HepG2 (cell line): ENCODE data around the gene ARHGAP31. TPM values are rescaled to one million over a fixed set of nuclear protein-coding genes. Genes with fewer than 3 reads are reported as not detected.

Source experiments
- ATAC-seq: fragments of 200-7000 bp; cut with Tn5 transposase; 3 replicates; pipeline ENCODE4 v1.9.1; 2020; ENCODE audit warnings: mild to moderate bottlenecking, moderate library complexity
- BruUV-seq: library from RNA; stranded (reverse); fragments of 400-500 nt; replicated peaks from 2 replicates; lab custom pipeline; 2021; lab: Mats Ljungman, UMichigan
- CTCF ChIA-PET: fragments of 300-600 bp; formaldehyde crosslinking; extraction: SDS; loops from one replicate; lab custom pipeline; 2021; ENCODE audit warnings: low total read pairs, inconsistent platforms, low intra/inter-chr PET ratio; lab: Yijun Ruan, JAX
- POLR2A ChIA-PET: fragments of 350-600 bp; sonication (Branson Sonifier 250); formaldehyde crosslinking; loops from one replicate; lab custom pipeline; 2020; ENCODE audit warnings: antibody characterized with exemption, inconsistent platforms; lab: Yijun Ruan, JAX
- DNase-seq: peaks from one replicate; pipeline ENCODE4 v3.0.0-alpha.2; 2015; ENCODE audit warnings: low spot score
- FAIRE-seq: peaks from 3 replicates; lab custom pipeline; 2011; peaks lifted over from hg19 to GRCh38; lab: Jason Lieb, UNC
- H2AFZ ChIP-seq: one replicate; pipeline ENCODE4 v1.6.1; 2011; ENCODE audit warnings: low read length, inconsistent platforms
- H3K27ac ChIP-seq: fragments of 300-600 bp; 3 replicates; pipeline ENCODE4 v1.8.0; 2011; ENCODE audit warnings: mixed run types, mild to moderate bottlenecking, mixed read lengths, low read length, inconsistent platforms; ENCODE audit not compliant: insufficient read depth; ENCODE audit errors: extremely low read length
- H3K27me3 ChIP-seq, 2 experiments: fragments of 200-600 bp in 1 of 2; 2 replicates in 1 of 2; 3 replicates in 1 of 2; pipeline versions ENCODE4 v1.6.0 to v1.8.0; 2011; ENCODE audit warnings: low read length in 2 of 2, mild to moderate bottlenecking in 2 of 2, moderate library complexity in 2 of 2, inconsistent platforms in 1 of 2; ENCODE audit not compliant: insufficient read depth in 2 of 2, control insufficient read depth in 1 of 2
- H3K36me3 ChIP-seq, 2 experiments: fragments of 200-600 bp in 1 of 2; replicated peaks in 1 of 2; 2 replicates in 1 of 2; 3 replicates in 1 of 2; pipeline versions ENCODE4 v1.5.1 to v1.8.0; 2011; ENCODE audit warnings: low read length in 2 of 2, inconsistent platforms in 1 of 2; ENCODE audit not compliant: insufficient read depth in 2 of 2, control insufficient read depth in 1 of 2
- H3K4me1 ChIP-seq: 2 replicates; pipeline ENCODE4 v1.5.1; 2012; ENCODE audit warnings: low read length, inconsistent platforms; ENCODE audit not compliant: insufficient read depth
- H3K4me2 ChIP-seq: 2 replicates; pipeline ENCODE4 v1.6.0; 2011; ENCODE audit warnings: low read depth, low read length, inconsistent platforms
- H3K4me3 ChIP-seq, 3 experiments: fragments of 200-600 bp in 1 of 3; sonication (generic), shearing (Covaris generic) in 1 of 3; replicated peaks in 1 of 3; 2 replicates each; pipeline ENCODE4 v1.5.1; 2011 to 2016; ENCODE audit warnings: low read length in 3 of 3, inconsistent platforms in 2 of 3, low read depth in 2 of 3, mild to moderate bottlenecking in 2 of 3, control low read depth in 1 of 3, mixed read lengths in 1 of 3; ENCODE audit not compliant: insufficient read depth in 1 of 3
- H3K79me2 ChIP-seq: one replicate; pipeline ENCODE4 v1.6.1; 2011; ENCODE audit warnings: low read length, inconsistent platforms; ENCODE audit not compliant: insufficient read depth
- H3K9ac ChIP-seq: 2 replicates; pipeline ENCODE4 v1.6.0; 2011; ENCODE audit warnings: mild to moderate bottlenecking, low read depth, low read length, inconsistent platforms; ENCODE audit not compliant: insufficient read depth
- H3K9me3 ChIP-seq: 2 replicates; pipeline ENCODE4 v1.5.1; 2012; ENCODE audit warnings: mild to moderate bottlenecking, low read length
- H4K20me1 ChIP-seq: 2 replicates; pipeline ENCODE4 v1.6.0; 2011; ENCODE audit warnings: inconsistent platforms, mild to moderate bottlenecking, low read length, moderate library complexity; ENCODE audit not compliant: insufficient read depth
- ATF7-NPFF ChIP-seq: sonication (generic); formaldehyde crosslinking; IDR thresholded peaks from 2 replicates; pipeline ENCODE4 v1.8.1; 2023; ENCODE audit warnings: mild to moderate bottlenecking, low read depth, missing genetic modification reagents, moderate library complexity
- CHD2 ChIP-seq: IDR thresholded peaks from 2 replicates; pipeline ENCODE4 v1.6.1; 2011; ENCODE audit warnings: low read depth, low read length, improper control_type of control experiment
- EP300 ChIP-seq, 3 experiments: sonication (generic) in 1 of 3; formaldehyde crosslinking in 1 of 3; IDR thresholded peaks; 2 replicates each; pipeline versions ENCODE4 v1.5.1 to v1.6.1; 2011 to 2020; ENCODE audit warnings: low read depth in 2 of 3, low read length in 2 of 3, borderline replicate concordance in 1 of 3, improper control_type of control experiment in 1 of 3, mild to moderate bottlenecking in 1 of 3, missing genetic modification reagents in 1 of 3, moderate library complexity in 1 of 3
- FOXA1 ChIP-seq, 2 experiments: fragments of 450-650 bp in 1 of 2; sonication (generic) in 1 of 2; formaldehyde crosslinking in 1 of 2; IDR thresholded peaks; 2 replicates each; pipeline versions ENCODE4 v1.4.0 to v1.6.1; 2016 to 2020; ENCODE audit warnings: missing genetic modification reagents in 1 of 2
- LCORL ChIP-seq, 2 experiments: fragments of 450-650 bp in 1 of 2; sonication (generic) in 1 of 2; formaldehyde crosslinking in 1 of 2; IDR thresholded peaks; 2 replicates each; pipeline versions ENCODE4 v1.5.0 to v1.6.1; 2017 to 2020; ENCODE audit warnings: antibody characterized with exemption in 1 of 2, missing genetic modification reagents in 1 of 2
- MXD4 ChIP-seq: IDR thresholded peaks from 2 replicates; pipeline ENCODE4 v1.6.1; 2016; ENCODE audit warnings: mild to moderate bottlenecking, missing biosample characterization, missing genetic modification reagents
- MZF1 ChIP-seq: sonication (generic); formaldehyde crosslinking; IDR thresholded peaks from 2 replicates; pipeline ENCODE4 v1.8.1; 2023; ENCODE audit warnings: mild to moderate bottlenecking, missing genetic modification reagents, borderline replicate concordance
- NFYB ChIP-seq: sonication (generic); formaldehyde crosslinking; IDR thresholded peaks from 2 replicates; pipeline ENCODE4 v1.4.0; 2020; ENCODE audit warnings: missing genetic modification reagents
- RNF2 ChIP-seq: fragments of 450-650 bp; conservative IDR thresholded peaks from 2 replicates; pipeline ENCODE4 v1.6.1; 2016; ENCODE audit warnings: low read depth
- SP5 ChIP-seq: IDR thresholded peaks from 2 replicates; pipeline ENCODE4 v1.6.1; 2016; ENCODE audit warnings: low read depth, borderline replicate concordance
- TSC22D2 ChIP-seq: sonication (generic); formaldehyde crosslinking; IDR thresholded peaks from 2 replicates; pipeline ENCODE4 v1.5.1; 2020; ENCODE audit warnings: missing genetic modification reagents, mild to moderate bottlenecking, borderline replicate concordance
- WIZ ChIP-seq: sonication (generic); formaldehyde crosslinking; IDR thresholded peaks from 2 replicates; pipeline ENCODE4 v1.5.1; 2020; ENCODE audit warnings: mild to moderate bottlenecking, missing genetic modification reagents
- ZBTB3 ChIP-seq: sonication (generic); formaldehyde crosslinking; IDR thresholded peaks from 2 replicates; pipeline ENCODE4 v1.4.0; 2020; ENCODE audit warnings: low read depth, mild to moderate bottlenecking, moderate library complexity, missing genetic modification reagents, borderline replicate concordance
- ZBTB38 ChIP-seq: sonication (generic); formaldehyde crosslinking; IDR thresholded peaks from 2 replicates; pipeline ENCODE4 v1.5.1; 2020; ENCODE audit warnings: mild to moderate bottlenecking, missing genetic modification reagents
- ZNF605 ChIP-seq: sonication (generic); formaldehyde crosslinking; IDR thresholded peaks from 2 replicates; pipeline ENCODE4 v1.8.0; 2022; ENCODE audit warnings: mild to moderate bottlenecking, missing genetic modification reagents
- ZNF747 ChIP-seq: sonication (generic); formaldehyde crosslinking; IDR thresholded peaks from 2 replicates; pipeline ENCODE4 v1.8.1; 2023; ENCODE audit warnings: missing genetic modification reagents, mild to moderate bottlenecking, borderline replicate concordance
- ZNF792 ChIP-seq: IDR thresholded peaks from 2 replicates; pipeline ENCODE4 v1.6.1; 2016
- WGBS: methylation state at CpG from one replicate; pipeline ENCODE4 v1.1.6; 2017; ENCODE audit warnings: low lambda C conversion rate; 5-methylcytosine and 5-hydroxymethylcytosine counted together
- in situ Hi-C: cut with HindIII; loops from 2 replicates; pipeline ENCODE4 v1.10.0; 2017; ENCODE audit warnings: low pct_unique_long_range_greater_than_20kb; ENCODE audit not compliant: extremely low pct_ligation_motif_present
- intact Hi-C: fragments of 100-400 bp; cut with micrococcal nuclease; formaldehyde crosslinking; loops from one replicate; pipeline ENCODE4 v1.10.0; 2022; ENCODE audit not compliant: unreplicated experiment
- polyA plus RNA-seq, 8 experiments: library from polyadenylated mRNA; depleted of rRNA in 3 of 8; stranded (reverse) in 7 of 8; unstranded in 1 of 8; fragments of >200 nt; fragmentation: Illumina TruSeq in 4 of 8; extraction: Trizol in 4 of 8; gene quantifications; 2 replicates each; pipeline versions ENCODE4 v1.2.1 to v1.2.3, GENCODE V29; 2011 to 2016; ENCODE audit warnings: low read depth in 4 of 8, missing spikeins in 1 of 8, mixed read lengths in 1 of 8; ENCODE audit not compliant: insufficient read depth in 1 of 8
- total RNA-seq, 5 experiments: library from RNA; depleted of rRNA; stranded (reverse); fragments of >200 nt; fragmentation: Illumina TruSeq; extraction: Trizol; gene quantifications; 2 replicates each; pipeline ENCODE4 v1.2.3, GENCODE V29; 2016; ENCODE audit warnings: low read depth in 1 of 5
- TF ChIP-seq, protein P1 (sequence below): sonication (generic); formaldehyde crosslinking; IDR thresholded peaks from 2 replicates; pipeline ENCODE4 v1.8.1; 2022; ENCODE audit warnings: mild to moderate bottlenecking, missing genetic modification reagents

Gene ARHGAP31
- total and polyA plus RNA-seq, 2 of the 13 experiments (the other 11 are each of a cell fraction or from before 2014, with no cell fraction given) = not detected

DNA sequence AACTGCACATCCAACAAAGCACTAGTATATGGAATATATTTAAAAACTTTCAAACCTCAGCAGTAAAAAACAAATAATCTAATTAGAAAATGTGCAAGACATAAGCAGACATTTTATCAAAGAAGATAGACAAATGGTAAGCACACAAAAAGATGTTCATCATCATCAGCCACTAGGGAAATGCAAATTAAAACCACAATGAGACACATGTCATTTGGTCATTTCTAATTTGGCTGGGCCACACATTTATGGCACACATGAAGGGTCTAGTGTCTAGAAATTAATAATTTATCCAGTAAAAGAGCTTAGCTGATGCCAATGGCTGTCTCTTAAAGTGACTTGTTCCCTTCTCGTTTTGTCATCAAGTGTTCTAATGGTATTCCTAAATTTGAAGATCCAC is 45.8 kb downstream of the ARHGAP31 start:
- no peak overlapping the region for H3K27ac ChIP-seq
- no peak for FAIRE-seq
- in situ Hi-C loops = no loop called here
- H4K20me1 ChIP-seq = no peaks in the 10 kb centered on the region
- DNase-seq = no peak
- H3K4me1 ChIP-seq = no peaks in the 10 kb centered on the region
- H3K79me2 ChIP-seq = no peaks in the 10 kb centered on the region
- no peak overlapping the region for H3K4me2 ChIP-seq
- BruUV-seq = no TSS peak
- WGBS = 0% methylated on average over 1 of the region's 1 CpG
- H3K9ac ChIP-seq = no peak overlapping the region
- POLR2A ChIA-PET = no interaction called here
- no peaks in the 10 kb centered on the region for H3K9me3 ChIP-seq
- intact Hi-C loops = no loop called here
- ATAC-seq = no peak
- no peak for TF ChIP-seq WIZ (CRISPR knock-in tag)
- no peak for TF ChIP-seq ZNF792 (CRISPR knock-in tag)
- TF ChIP-seq LCORL (IDR thresholded peaks at IDR 0.05) = no peak
- TF ChIP-seq LCORL (CRISPR knock-in tag; IDR thresholded peaks at IDR 0.05) = no peak
- TF ChIP-seq ZNF747 (CRISPR knock-in tag) = no peak
- no peak for TF ChIP-seq SP5 (CRISPR knock-in tag)
- TF ChIP-seq EP300 (IDR thresholded peaks at IDR 0.05; ENCODE audit: low read depth in 2 of 2, low read length in 2 of 2) = no peak
- TF ChIP-seq EP300 (CRISPR knock-in tag; IDR thresholded peaks at IDR 0.05; ENCODE audit: borderline replicate concordance) = no peak
- TF ChIP-seq CHD2 = no peak
- TF ChIP-seq, protein P1, sequence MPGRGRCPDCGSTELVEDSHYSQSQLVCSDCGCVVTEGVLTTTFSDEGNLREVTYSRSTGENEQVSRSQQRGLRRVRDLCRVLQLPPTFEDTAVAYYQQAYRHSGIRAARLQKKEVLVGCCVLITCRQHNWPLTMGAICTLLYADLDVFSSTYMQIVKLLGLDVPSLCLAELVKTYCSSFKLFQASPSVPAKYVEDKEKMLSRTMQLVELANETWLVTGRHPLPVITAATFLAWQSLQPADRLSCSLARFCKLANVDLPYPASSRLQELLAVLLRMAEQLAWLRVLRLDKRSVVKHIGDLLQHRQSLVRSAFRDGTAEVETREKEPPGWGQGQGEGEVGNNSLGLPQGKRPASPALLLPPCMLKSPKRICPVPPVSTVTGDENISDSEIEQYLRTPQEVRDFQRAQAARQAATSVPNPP (CRISPR knock-in tag) = no peak
- TF ChIP-seq RNF2 = no peak
- no peak for TF ChIP-seq ZBTB38 (CRISPR knock-in tag)
- TF ChIP-seq MXD4 (CRISPR knock-in tag) = no peak
- TF ChIP-seq TSC22D2 = no peak
- no peak for TF ChIP-seq ATF7-NPFF
- TF ChIP-seq ZNF605 (CRISPR knock-in tag) = no peak
- TF ChIP-seq NFYB = no peak
- TF ChIP-seq FOXA1 (IDR thresholded peaks at IDR 0.05) = no peak
- no peak for TF ChIP-seq FOXA1 (CRISPR knock-in tag; IDR thresholded peaks at IDR 0.05)
- no peak for TF ChIP-seq ZBTB3 (CRISPR knock-in tag)
- TF ChIP-seq MZF1 = no peak
- TF ChIP-seq, all 625 proteins: peak for 0
- no peaks in the 10 kb centered on the region for H3K36me3 ChIP-seq
- H3K4me3 ChIP-seq = no peak overlapping the region
- no peak overlapping the region for H2AFZ ChIP-seq
- CTCF ChIA-PET = no interaction called here
- no peaks in the 10 kb centered on the region for H3K27me3 ChIP-seq
